ENCODE results near the gene RNU1-1. TPM values are rescaled to one million over a fixed set of nuclear protein-coding genes. Genes with fewer than 3 reads are reported as not detected.
"Not testable (repeated sequence)": the region's sequence is repeated elsewhere in the genome, so short reads cannot be mapped to it uniquely, and the experiment has no call there.

RNU1-1 gene
- total RNA-seq = 1,000 to 10,000 TPM; 1,264 to 5,208 (median 3,151) TPM
- polyA plus RNA-seq = not detected
- long read RNA-seq, donor 1 = 0 reads
- long read RNA-seq, donor 2 = 0 reads

DNA sequence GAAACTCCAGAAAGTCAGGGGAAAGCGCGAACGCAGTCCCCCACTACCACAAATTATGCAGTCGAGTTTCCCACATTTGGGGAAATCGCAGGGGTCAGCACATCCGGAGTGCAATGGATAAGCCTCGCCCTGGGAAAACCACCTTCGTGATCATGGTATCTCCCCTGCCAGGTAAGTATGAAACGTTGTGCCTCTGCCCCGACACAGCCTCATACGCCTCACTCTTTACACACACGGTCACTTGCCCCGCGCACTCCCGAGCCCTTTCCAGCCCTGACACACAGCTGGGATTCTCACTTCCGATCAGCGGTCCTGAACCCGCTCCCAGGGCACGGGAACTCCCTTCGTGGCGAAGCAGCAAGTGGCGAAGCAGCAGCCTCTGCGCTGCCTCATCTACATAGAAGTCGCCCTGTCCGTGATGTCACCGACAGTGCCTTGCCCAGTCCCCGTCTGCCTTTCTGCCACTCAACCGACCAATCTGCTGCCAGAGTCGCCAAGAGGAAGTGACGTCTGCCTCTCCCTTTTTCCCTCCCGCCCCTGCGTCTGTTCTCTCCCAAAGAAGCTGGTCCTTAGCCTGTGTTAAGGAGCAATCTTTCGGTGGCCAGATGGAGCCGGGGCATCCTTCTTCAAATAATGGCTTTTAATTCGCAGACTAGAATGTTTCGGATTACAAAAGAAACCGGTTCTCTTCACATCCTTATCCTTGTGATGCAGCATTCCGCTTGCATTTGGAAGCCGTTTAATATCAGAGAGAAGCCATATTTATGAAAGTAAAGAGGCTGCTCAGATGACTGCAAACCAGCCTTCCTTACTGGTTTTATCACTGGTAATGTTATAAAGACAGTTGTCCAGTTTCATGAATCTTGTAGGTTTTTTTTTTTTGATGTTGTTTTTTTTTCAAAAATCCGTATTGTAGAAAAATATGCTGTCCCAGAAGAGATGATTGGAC lies at the start of gene RNU1-1:
RNU1-1 (minus strand) TSS at position 179 of the 949 bp plus-strand sequence.
- ATAC-seq (peak; percentile 66 to 76 (median 69)), DNase-seq (peak; percentile 73 to 89)
- not testable (repeated sequence) for H3K4me1 ChIP-seq; H3K36me3 ChIP-seq (ENCODE audit: insufficient read depth in 1 of 2, low read depth in 1 of 2); H3K9me3 ChIP-seq; H3K27me3 ChIP-seq (ENCODE audit: insufficient read depth in 3 of 3, low read length in 2 of 3)
- intact Hi-C loops (cut with DNase I) = loop anchor here in 1 of 2 donors (10.0 kb wide), 1 partner anchor 390 kb away; no protein-coding TSS in a partner anchor
- 1 to 2% (median 2%) methylated on average over 27 to 37 of the region's 40 CpGs for WGBS, 3 donors
- H3K27ac ChIP-seq = peak within 1 kb of the TSS; percentile 53
- H3K4me3 ChIP-seq = peak within 1 kb of the TSS; percentile 57

DNA sequence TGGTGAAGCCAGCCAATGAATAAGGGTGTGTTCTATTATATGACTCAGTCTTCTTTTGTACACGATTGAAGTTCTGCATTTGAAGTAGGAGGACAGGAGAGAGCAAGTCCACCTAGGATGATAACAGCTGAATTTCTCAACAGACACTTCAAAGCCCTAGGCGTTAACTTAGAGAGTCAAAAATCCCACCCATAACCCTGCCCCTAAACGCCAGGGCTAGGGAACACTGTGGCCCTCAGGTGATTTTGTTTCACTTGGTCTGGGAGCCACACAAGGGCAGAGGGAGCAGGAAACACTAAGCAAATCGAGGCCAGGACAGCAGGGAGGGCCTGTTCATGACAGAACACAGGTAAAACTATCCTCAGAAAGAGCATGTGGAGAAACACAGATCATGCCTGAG lies 47.0 kb upstream of the RNU1-1 start:
- H3K36me3 ChIP-seq (ENCODE audit: insufficient read depth in 1 of 2, low read depth in 1 of 2); intact Hi-C loops (cut with DNase I); ATAC-seq; H3K27me3 ChIP-seq (ENCODE audit: insufficient read depth in 3 of 3, low read length in 2 of 3); H3K9me3 ChIP-seq; H3K4me1 ChIP-seq; DNase-seq; H3K4me3 ChIP-seq; H3K27ac ChIP-seq: not testable (repeated sequence)
- 70 to 80% (median 77%) methylated on average over 2 to 3 of the region's 4 CpGs for WGBS, 3 donors

DNA sequence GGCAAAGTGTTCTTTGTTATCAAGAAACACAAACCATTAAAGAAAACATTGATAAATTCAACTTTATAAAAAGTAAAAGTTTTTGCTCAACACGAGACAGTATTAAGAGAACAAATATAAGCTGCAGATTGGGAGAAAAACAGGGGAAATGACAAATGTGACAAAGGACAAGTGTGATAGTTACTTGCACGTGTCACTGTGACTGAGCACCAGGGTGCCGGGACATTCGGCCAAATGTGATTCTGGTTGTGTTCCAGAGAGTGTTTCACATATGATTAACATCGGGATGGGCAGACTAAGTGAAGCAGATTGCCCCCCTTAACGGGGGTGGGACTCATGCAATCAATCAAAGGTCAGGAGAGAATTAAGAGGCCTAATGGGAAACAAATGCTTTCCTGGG lies 46.4 kb upstream of the RNU1-1 start:
- H3K27me3 ChIP-seq (ENCODE audit: insufficient read depth in 3 of 3, low read length in 2 of 3); intact Hi-C loops (cut with DNase I); H3K36me3 ChIP-seq (ENCODE audit: insufficient read depth in 1 of 2, low read depth in 1 of 2); H3K9me3 ChIP-seq; H3K4me1 ChIP-seq; H3K27ac ChIP-seq; ATAC-seq; H3K4me3 ChIP-seq; DNase-seq: not testable (repeated sequence)
- 55 to 68% (median 67%) methylated on average over 3 to 4 of the region's 6 CpGs for WGBS, 3 donors

DNA sequence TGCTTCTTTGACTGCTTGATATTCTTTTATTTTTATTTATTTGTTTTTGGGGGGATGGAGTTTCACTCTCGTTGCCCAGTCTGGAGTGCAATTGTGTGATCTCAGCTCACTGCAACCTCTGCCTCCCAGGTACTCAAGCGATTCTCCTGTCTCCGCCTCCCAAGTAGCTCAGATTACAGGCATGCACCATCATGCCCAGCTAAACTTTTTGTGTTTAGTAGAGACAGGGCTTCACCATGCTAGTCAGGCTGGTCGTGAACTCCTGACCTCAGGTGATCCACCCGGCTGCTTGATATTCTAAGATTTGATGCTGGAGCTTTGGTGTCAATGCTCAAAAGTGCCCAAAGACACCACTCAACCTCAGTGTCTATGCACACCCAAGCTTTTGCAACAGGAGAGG lies 45.6 kb upstream of the RNU1-1 start:
- H3K27me3 ChIP-seq (ENCODE audit: insufficient read depth in 3 of 3, low read length in 2 of 3); H3K9me3 ChIP-seq; intact Hi-C loops (cut with DNase I); H3K4me3 ChIP-seq; ATAC-seq; H3K4me1 ChIP-seq; DNase-seq; H3K27ac ChIP-seq; H3K36me3 ChIP-seq (ENCODE audit: insufficient read depth in 1 of 2, low read depth in 1 of 2): not testable (repeated sequence)
- no CpG with 5 or more reads among the region's 5 CpGs for WGBS, 3 donors

DNA sequence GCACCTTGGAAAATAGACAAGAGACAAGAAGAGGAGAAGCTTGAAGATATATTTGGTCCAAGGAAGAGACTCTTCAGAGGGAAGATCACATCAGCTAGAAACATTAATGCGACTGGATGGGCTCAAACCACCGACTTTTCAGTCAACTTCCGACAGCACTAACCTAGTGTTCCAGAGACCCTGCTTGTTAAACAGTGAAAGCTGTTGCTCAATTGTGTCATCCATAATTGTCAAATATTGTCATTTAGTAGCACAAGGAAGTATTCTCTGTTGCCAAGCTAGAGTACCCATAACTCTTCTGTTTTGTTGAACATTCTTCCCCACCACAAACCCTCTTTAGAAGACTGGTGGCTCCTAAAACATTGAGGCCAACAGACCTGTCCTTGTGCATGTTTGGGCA lies 42.9 kb upstream of the RNU1-1 start:
- H3K36me3 ChIP-seq (ENCODE audit: insufficient read depth in 1 of 2, low read depth in 1 of 2); H3K4me3 ChIP-seq; ATAC-seq; DNase-seq; H3K4me1 ChIP-seq; H3K27me3 ChIP-seq (ENCODE audit: insufficient read depth in 3 of 3, low read length in 2 of 3); H3K9me3 ChIP-seq; H3K27ac ChIP-seq; intact Hi-C loops (cut with DNase I): not testable (repeated sequence)
- 95 to 98% (median 96%) methylated on average over 3 of the region's 3 CpGs for WGBS, 3 donors

DNA sequence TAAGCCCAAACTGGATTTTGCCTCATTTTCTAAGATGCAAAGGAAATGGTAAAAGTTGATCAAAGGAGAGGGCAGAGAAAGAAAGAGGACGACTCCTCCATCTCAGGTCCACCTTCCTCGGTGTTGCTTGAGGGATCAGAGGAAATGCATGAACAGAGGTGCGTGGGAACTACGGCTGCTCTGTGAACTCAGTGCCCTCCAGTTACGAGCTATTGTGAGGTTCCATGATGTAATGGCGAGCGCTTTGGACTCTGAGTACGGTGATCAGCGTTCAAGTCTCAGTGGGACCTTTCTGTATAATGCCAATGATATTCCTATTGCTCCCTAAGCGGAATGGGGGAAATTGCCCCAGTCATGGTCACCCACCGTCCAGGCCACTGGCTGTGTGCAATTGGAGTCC lies 39.2 kb upstream of the RNU1-1 start:
- ATAC-seq; intact Hi-C loops (cut with DNase I): not testable (repeated sequence)
- WGBS, 3 donors = 90 to 94% (median 92%) methylated on average over 9 of the region's 11 CpGs

DNA sequence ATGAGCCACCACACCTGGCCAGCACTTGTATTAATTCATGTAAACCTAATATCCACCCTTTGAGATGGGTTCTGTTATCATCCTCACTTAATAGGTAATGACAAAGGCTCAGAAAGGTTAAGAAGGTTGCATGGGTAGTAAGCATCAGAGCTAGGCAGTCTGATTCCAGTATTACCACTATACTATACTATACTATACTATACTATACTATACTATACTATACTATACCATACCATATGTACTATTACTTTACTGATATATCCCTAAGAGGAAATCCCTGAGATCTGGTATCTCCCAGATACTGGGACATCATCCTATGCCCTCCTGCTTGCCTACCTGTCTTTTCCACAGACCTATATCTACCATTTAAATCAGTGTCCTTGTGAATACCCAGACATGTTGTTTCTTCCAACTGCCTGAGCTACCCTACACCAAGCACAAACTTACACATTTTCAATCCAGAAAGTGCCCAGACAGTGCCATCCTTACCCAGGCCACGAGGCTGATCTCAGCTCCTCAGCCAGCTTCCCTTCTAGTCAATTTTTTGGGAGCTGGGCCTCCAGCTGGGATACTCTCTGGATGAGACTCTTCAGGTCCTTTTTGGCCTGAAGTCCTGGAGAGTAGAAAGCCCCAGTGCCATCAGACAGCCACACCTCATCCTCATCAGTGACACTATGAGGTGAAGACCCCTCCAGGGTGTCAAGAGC lies 36.3 kb upstream of the RNU1-1 start:
- ATAC-seq; H3K27me3 ChIP-seq (ENCODE audit: insufficient read depth in 3 of 3, low read length in 2 of 3); DNase-seq; H3K4me1 ChIP-seq; H3K9me3 ChIP-seq; intact Hi-C loops (cut with DNase I); H3K36me3 ChIP-seq (ENCODE audit: insufficient read depth in 1 of 2, low read depth in 1 of 2); H3K27ac ChIP-seq; H3K4me3 ChIP-seq: not testable (repeated sequence)
- 69 to 77% (median 71%) methylated on average over 1 of the region's 1 CpG for WGBS, 3 donors

More for the DNA sequence above, 39.2 kb upstream of the RNU1-1 start:
- H3K27me3 ChIP-seq (ENCODE audit: insufficient read depth in 3 of 3, low read length in 2 of 3); H3K9me3 ChIP-seq; DNase-seq; H3K4me1 ChIP-seq; H3K4me3 ChIP-seq; H3K27ac ChIP-seq; H3K36me3 ChIP-seq (ENCODE audit: insufficient read depth in 1 of 2, low read depth in 1 of 2): not testable (repeated sequence)

DNA sequence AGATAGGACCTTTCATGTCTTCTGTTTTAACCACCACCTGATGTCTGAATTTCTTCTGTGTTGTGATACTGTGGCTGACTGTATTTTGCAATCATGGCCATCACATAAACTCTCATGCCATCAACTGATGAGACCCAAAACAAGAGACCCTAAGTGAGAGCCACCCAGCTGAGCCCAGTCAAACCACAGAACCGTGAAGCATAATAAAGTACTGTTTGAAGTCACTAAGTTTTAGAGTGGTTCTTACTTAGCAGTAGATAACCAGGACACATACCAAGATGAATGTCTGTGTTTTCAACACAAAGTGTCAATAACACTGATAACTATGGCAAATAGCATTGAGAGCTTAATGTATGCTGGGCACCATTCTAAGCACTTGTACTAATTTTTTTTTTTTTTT lies 35.5 kb upstream of the RNU1-1 start:
- DNase-seq; H3K4me3 ChIP-seq; ATAC-seq; H3K27me3 ChIP-seq (ENCODE audit: insufficient read depth in 3 of 3, low read length in 2 of 3); H3K4me1 ChIP-seq; intact Hi-C loops (cut with DNase I); H3K9me3 ChIP-seq; H3K27ac ChIP-seq; H3K36me3 ChIP-seq (ENCODE audit: insufficient read depth in 1 of 2, low read depth in 1 of 2): not testable (repeated sequence)
- 54 to 73% (median 70%) methylated on average over 1 of the region's 1 CpG for WGBS, 3 donors

DNA sequence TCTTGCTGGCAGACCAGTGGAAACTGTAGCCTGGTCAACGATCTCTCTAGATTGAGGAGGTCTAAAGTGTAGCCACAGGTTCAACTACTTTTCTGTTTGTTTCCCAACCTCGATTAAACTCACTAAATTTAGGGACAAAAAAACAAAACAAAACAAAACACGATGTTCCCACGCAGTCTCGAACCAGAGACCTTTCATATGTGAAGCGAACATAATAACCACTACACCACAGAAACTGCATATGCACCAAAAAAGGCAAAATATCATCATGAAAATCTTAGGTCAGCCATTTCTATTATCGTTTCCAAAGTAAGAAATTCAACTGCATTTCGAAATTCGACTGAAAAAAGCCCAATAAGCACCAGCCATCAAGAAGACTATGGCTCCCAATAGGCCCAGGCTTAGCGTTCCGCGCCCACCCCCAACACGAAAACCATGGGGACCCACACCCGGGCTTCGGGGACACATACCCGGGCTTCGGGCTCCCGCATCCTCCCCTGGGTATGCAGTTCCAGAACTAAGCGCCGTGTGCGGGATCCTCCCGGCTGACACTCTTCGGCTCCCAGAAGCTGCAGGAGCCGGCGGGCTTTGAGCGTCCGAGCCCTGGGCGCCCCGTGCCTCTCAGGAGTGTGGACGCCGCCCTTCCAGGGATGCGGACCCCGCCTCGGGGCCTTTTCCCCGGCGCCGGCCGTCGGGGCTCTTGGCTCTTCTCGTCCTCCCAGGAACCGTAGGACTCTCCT lies 33.6 kb upstream of the RNU1-1 start:
- H3K27ac ChIP-seq; DNase-seq; intact Hi-C loops (cut with DNase I); H3K36me3 ChIP-seq (ENCODE audit: insufficient read depth in 1 of 2, low read depth in 1 of 2); ATAC-seq; H3K9me3 ChIP-seq; H3K27me3 ChIP-seq (ENCODE audit: insufficient read depth in 3 of 3, low read length in 2 of 3); H3K4me3 ChIP-seq; H3K4me1 ChIP-seq: not testable (repeated sequence)
- 42 to 75% (median 72%) methylated on average over 5 to 25 of the region's 41 CpGs for WGBS, 3 donors

DNA sequence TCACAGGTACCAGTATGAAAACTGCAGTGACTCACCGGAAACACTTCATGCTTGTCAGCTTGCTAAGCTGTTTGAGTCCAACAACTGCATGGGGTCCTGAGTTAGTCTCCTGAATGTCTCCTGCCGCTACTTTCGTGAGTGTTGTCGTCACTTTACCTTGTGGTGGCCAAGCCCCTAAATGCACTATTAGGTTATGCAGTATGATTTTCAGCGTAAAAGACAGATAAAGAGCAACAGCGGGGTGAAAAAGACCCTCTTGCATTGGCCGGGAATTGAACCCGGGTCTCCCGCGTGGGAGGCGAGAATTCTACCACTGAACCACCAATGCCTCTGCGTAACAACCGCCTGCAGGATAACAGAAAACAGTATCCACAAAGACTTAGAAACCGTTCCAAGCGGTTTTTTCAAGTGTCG lies 31.6 kb upstream of the RNU1-1 start:
- H3K4me3 ChIP-seq; H3K9me3 ChIP-seq; DNase-seq; H3K4me1 ChIP-seq; intact Hi-C loops (cut with DNase I); H3K27me3 ChIP-seq (ENCODE audit: insufficient read depth in 3 of 3, low read length in 2 of 3); H3K27ac ChIP-seq; H3K36me3 ChIP-seq (ENCODE audit: insufficient read depth in 1 of 2, low read depth in 1 of 2): not testable (repeated sequence)
- 22 to 47% (median 31%) methylated on average over 12 of the region's 16 CpGs for whole genome bisulfite sequencing, 3 donors
- peak in 1 of 4 donors; percentile 34 for ATAC-seq

Data from psoas muscle (tissue), 8 donors.